DMS79 treated with DMSO at 0.1 percent for 48 hours (cell line): ENCODE data around the gene AFF3.
"Not testable (repeated sequence)": the region's sequence is repeated elsewhere in the genome, so short reads cannot be mapped to it uniquely, and the experiment has no call there.

Experiments
- DNase-seq: peaks from one replicate; lab custom pipeline; 2025; lab: John Stamatoyannopoulos, UW

The AFF3 gene, protein sequence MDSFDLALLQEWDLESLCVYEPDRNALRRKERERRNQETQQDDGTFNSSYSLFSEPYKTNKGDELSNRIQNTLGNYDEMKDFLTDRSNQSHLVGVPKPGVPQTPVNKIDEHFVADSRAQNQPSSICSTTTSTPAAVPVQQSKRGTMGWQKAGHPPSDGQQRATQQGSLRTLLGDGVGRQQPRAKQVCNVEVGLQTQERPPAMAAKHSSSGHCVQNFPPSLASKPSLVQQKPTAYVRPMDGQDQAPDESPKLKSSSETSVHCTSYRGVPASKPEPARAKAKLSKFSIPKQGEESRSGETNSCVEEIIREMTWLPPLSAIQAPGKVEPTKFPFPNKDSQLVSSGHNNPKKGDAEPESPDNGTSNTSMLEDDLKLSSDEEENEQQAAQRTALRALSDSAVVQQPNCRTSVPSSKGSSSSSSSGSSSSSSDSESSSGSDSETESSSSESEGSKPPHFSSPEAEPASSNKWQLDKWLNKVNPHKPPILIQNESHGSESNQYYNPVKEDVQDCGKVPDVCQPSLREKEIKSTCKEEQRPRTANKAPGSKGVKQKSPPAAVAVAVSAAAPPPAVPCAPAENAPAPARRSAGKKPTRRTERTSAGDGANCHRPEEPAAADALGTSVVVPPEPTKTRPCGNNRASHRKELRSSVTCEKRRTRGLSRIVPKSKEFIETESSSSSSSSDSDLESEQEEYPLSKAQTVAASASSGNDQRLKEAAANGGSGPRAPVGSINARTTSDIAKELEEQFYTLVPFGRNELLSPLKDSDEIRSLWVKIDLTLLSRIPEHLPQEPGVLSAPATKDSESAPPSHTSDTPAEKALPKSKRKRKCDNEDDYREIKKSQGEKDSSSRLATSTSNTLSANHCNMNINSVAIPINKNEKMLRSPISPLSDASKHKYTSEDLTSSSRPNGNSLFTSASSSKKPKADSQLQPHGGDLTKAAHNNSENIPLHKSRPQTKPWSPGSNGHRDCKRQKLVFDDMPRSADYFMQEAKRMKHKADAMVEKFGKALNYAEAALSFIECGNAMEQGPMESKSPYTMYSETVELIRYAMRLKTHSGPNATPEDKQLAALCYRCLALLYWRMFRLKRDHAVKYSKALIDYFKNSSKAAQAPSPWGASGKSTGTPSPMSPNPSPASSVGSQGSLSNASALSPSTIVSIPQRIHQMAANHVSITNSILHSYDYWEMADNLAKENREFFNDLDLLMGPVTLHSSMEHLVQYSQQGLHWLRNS (N-terminal part only)

DNA sequence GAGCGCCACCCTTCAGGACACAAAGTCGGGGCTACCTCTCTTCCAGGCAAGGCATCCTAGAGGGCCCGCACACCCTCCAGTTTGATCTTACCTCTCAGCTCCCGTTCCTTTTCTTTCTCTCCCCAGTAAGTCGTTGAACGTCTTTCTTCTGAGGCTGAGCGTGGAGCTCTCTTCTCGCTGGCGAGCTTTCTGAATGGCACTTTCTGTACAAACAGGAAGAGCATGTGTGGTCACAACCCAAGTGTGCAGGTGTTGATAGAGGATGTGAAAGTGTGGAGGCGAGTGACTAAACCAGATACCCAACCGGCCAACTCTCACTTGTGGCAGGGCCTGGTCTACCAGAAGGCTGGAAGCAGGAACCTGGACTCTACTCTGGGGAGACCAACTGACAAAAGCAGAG, at the start of gene AFF3:
TSS of gene AFF3 (minus strand) at position 198 of the 400 bp plus-strand sequence. CDS start 38,136 bp downstream, outside the sequence.
- DNase-seq: no peak

DNA sequence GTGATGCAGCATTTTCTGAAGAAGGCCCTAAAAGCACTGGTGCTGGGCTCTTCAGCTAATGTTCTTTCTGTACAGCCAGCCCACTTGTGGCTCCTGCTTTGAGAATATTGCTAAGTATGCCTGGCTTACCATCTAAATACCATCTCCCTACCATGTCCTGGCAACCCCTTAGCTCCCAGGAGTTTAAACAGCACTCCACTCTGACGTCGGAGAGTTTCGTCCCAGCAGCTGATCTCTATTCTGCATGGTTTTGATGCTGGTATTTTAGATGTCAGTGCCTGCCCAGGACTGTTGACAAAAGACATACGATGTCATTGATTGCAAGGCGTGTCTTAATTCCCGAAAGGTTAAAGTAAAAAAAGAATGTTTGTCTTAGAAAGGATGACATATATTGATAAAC, 47.0 kb upstream of the AFF3 start:
- no peak for DNase-seq

GRCh38 chr2:100188326-100188725, 45.9 kb upstream of the AFF3 start:
- DNase-seq: no peak

- DNase-seq: no peak
Measured at GRCh38 chr2:100186126-100186525, 43.7 kb upstream of the AFF3 start.

- no peak for DNase-seq
Measured at GRCh38 chr2:100185516-100185915, 43.1 kb upstream of the AFF3 start.

DNA sequence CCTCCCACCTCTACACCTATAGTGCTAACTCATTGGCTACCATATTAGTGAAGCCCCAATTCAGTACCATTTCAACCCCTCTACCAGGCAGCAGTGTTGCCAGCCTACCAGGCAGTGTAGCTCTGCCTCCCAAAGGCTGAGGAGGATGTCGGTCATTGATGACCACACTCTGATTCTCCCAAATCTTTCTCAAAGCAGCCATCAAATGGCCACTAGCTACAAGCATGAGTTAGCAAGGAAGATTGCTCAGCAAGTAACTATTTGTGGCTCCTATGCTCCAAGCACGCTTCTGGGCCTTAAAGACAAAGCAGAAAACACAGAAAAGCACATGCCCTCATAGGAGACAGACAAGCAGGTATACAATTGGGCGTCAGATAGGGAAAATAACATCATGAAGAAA, 42.7 kb upstream of the AFF3 start:
- DNase-seq: no peak

GRCh38 chr2:100184055-100184737, 41.8 kb upstream of the AFF3 start:
- DNase-seq: no peak

DNA sequence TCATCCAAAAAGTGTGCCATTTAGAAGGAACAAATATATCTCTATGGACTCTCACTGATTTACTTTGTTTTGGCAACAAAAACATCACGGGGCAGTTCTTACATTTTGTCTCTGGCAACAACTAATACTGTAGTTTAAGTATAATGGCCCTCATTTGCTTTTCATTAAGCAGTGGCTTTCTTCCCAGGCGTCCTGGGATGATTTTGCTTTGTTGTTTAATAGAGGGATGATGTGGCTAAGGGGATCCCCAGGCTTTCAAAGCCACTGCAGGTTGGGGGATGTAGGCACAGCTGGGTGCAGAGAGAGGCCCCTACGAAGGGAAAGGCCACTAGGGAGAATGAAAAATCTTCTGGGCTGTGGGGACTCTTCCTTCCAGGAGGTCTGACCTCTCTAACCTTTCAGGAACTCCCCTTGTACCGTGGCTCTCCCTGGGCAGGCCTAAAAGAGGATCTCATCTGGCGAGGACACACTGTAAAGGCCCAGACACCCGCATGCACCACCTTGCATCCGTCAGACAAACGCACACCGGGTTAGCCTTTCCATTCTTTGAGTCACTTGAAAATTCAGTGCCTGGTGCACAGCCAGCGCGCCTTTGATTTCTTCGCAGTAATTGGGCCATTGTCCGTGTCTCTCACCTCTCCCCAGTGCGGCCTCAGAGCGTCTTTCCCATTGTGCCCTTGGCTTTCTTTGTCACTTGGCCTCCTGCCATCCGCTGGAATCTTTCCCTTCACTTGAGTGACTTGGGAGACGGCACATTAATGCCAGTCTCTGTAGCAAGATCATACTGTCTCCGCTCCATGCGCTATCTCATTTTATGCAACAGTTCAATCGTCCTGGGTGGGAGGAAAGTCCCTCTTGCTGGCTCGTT, 40.3 kb upstream of the AFF3 start:
- peak; percentile 16 for DNase-seq

- no peak for DNase-seq
Measured at GRCh38 chr2:100180503-100180902, 38.1 kb upstream of the AFF3 start.

GRCh38 chr2:100179806-100180205, 37.4 kb upstream of the AFF3 start:
- DNase-seq: no peak

GRCh38 chr2:100178864-100179263, 36.5 kb upstream of the AFF3 start:
- no peak for DNase-seq

GRCh38 chr2:100178085-100178788, 35.8 kb upstream of the AFF3 start:
- no peak for DNase-seq

DNA sequence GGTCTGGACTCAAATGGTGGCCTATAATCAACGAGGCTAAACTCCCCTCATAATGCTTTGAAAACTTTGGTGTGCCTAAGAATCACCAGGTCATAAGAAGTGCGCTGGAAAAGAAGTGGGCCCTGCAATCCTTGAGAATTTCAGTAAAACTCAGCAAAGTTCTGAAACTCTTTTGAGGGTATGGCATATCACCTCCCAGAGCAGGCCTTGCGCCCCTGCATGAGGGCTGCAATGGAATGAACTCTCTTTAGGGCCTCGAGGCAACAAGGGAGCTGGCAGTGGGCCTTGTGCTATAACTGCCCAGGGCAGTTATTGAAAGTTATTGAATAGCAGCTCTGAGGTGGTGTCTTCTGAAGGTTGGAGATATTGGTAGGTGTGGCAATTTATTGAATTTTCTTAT, 34.5 kb upstream of the AFF3 start:
- DNase-seq: no peak

- DNase-seq: no peak
Measured at GRCh38 chr2:100174026-100174431, 31.6 kb upstream of the AFF3 start.

DNA sequence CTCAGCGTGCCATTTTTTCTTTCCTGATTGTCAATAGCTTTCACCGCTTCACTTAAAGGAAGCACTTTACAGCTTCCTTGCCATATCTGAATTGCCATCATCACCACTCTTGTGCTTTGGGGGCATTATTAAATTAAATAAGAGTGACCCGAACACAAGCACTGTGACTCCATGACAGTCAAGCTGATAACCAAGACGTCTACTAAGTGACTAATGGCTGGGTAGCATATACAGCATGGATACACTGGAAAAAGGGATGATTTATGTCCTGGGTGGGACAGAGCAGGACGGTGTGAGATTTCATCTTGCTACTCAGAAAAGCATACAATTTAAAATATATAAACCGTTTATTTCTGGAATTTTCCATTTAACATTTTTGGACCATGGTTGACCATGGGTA, 24.3 kb upstream of the AFF3 start:
- DNase-seq: no peak

DNA sequence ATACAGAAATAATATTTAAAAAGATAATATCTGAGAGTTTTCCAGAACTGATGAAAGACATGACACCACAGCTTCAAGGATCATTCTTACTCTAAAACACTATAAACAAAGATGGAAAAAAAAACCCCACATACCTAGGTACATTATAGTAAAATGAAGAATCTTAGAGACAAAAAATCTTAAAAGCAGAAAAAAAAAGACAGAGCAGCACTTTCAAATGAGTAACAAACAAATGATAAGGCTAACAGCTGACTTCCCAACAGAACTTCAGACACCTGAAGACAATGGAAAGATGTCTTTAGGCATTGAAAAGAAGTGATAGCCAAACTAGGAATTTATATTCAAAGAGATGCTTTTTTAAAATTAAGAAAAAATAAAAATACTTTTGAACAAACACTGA, 21.2 kb upstream of the AFF3 start:
- no peak for DNase-seq

GRCh38 chr2:100161945-100162620, 19.7 kb upstream of the AFF3 start:
- no peak for DNase-seq

- no peak for DNase-seq
Measured at GRCh38 chr2:100160396-100160795, 18.0 kb upstream of the AFF3 start.

DNA sequence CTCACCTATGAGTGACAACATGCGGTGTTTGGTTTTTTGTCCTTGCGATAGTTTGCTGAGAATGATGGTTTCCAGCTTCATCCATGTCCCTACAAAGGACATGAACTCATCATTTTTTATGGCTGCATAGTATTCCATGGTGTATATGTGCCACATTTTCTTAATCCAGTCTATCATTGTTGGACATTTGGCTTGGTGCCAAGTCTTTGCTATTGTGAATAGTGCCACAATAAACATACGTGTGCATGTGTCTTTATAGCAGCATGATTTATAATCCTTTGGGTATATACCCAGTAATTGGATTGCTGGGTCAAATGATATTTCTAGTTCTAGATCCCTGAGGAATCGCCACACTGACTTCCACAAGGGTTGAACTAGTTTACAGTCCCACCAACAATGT, 9.4 kb upstream of the AFF3 start:
- not testable (repeated sequence) for DNase-seq

DNA sequence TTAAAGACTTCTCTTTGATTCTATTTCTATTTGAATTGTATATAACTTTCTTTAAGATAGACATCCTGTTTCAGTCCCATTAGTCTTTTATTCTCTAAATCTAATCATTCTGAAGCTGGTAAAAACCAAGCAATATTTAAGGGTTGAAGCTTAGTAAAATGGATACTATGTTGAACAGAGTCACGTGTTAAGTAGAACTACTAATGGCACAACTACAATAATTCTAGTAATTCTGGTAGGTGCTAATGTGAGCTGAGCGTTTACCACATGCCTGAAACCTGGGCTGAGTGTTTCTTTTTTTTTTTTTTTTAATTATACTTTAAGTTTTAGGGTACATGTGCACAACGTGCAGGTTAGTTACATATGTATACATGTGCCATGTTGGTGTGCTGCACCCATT, 8.9 kb upstream of the AFF3 start:
- no peak for DNase-seq
